Neutrophil (primary cell): Measurements from ENCODE around the gene FAM24B.
"Not testable (repeated sequence)": the region's sequence is repeated elsewhere in the genome, so short reads cannot be mapped to it uniquely, and the experiment has no call there.

Experiments
- H3K27ac ChIP-seq: fragments of 200-600 bp; sonication (generic); 2 replicates; pipeline ENCODE4 v1.5.1; 2016; ENCODE audit warnings: mild to moderate bottlenecking, moderate library complexity
- H3K27me3 ChIP-seq: fragments of 200-600 bp; sonication (generic); 2 replicates; pipeline ENCODE4 v1.6.0; 2016; ENCODE audit warnings: mild to moderate bottlenecking
- H3K36me3 ChIP-seq: fragments of 200-600 bp; sonication (generic); 2 replicates; pipeline ENCODE4 v1.5.1; 2017
- H3K4me1 ChIP-seq, 2 experiments: fragments of 200-600 bp in 1 of 2; sonication (generic) in 1 of 2; 1 replicate in 1 of 2; 2 replicates in 1 of 2; pipeline versions ENCODE4 v1.5.1 to v1.6.1; 2013 to 2016; ENCODE audit warnings: low read depth in 1 of 2, low read length in 1 of 2, mild to moderate bottlenecking in 1 of 2, moderate library complexity in 1 of 2; ENCODE audit not compliant: control insufficient read depth in 1 of 2, insufficient read depth in 1 of 2
- H3K4me3 ChIP-seq, 2 experiments: fragments of 200-600 bp in 1 of 2; sonication (generic) in 1 of 2; 1 replicate in 1 of 2; 2 replicates in 1 of 2; pipeline ENCODE4 v1.5.1; 2013 to 2016; ENCODE audit warnings: low read depth in 1 of 2, low read length in 1 of 2, mild to moderate bottlenecking in 1 of 2, moderate library complexity in 1 of 2
- H3K9me3 ChIP-seq: fragments of 200-600 bp; sonication (generic); 2 replicates; pipeline ENCODE4 v1.5.1; 2016
- CTCF ChIP-seq: fragments of 200-600 bp; sonication (generic); IDR thresholded peaks from 2 replicates; pipeline ENCODE4 v1.5.1; 2016; ENCODE audit warnings: antibody characterized with exemption

Gene FAM24B

GRCh38 chr10:122876467-122876855, 2.9 kb downstream of the FAM24B start:
- TF ChIP-seq CTCF, result no peak
- H3K9me3 ChIP-seq, result no peaks in the 10 kb centered on the region
- H3K27ac ChIP-seq, result no peak overlapping the region
- no peak overlapping the region for H3K4me3 ChIP-seq
- H3K4me1 ChIP-seq, result peaks cover 7 to 9% of the 10 kb centered on the region in 2 experiments
- H3K27me3 ChIP-seq, result peaks cover 29% of the 10 kb centered on the region
- no peaks in the 10 kb centered on the region for H3K36me3 ChIP-seq

GRCh38 chr10:122875843-122876466, 3.4 kb downstream of the FAM24B start:
- Histone ChIP-seq H3K9me3 (no peaks in the 10 kb centered on the region), H3K27ac (no peak overlapping the region), H3K4me1 (peaks cover 7 to 9% of the 10 kb centered on the region in 2 experiments), H3K36me3 (no peaks in the 10 kb centered on the region), H3K27me3 (peaks cover 24% of the 10 kb centered on the region), H3K4me3 (no peak overlapping the region)
- TF ChIP-seq CTCF, result no peak

GRCh38 chr10:122871947-122872346, 7.4 kb downstream of the FAM24B start:
- H3K9me3 ChIP-seq, H3K27ac ChIP-seq, H3K36me3 ChIP-seq, H3K4me1 ChIP-seq, H3K4me3 ChIP-seq, H3K27me3 ChIP-seq: not testable (repeated sequence)

GRCh38 chr10:122868768-122869167, 10.6 kb downstream of the FAM24B start:
- H3K27ac ChIP-seq, H3K27me3 ChIP-seq, H3K4me1 ChIP-seq, H3K9me3 ChIP-seq, H3K4me3 ChIP-seq, H3K36me3 ChIP-seq: not testable (repeated sequence)

- not testable (repeated sequence) for H3K9me3 ChIP-seq, H3K4me3 ChIP-seq, H3K27ac ChIP-seq, H3K4me1 ChIP-seq, H3K36me3 ChIP-seq, H3K27me3 ChIP-seq
Measured at GRCh38 chr10:122866757-122867482, 12.5 kb downstream of the FAM24B start.

- no peak for TF ChIP-seq CTCF
- Histone ChIP-seq H3K27ac (no peak overlapping the region), H3K4me1 (no peaks in the 10 kb centered on the region), H3K4me3 (no peak overlapping the region), H3K9me3 (no peaks in the 10 kb centered on the region), H3K36me3 (no peaks in the 10 kb centered on the region), H3K27me3 (no peaks in the 10 kb centered on the region)
Measured at GRCh38 chr10:122864901-122865300, 14.5 kb downstream of the FAM24B start.

- no peak overlapping the region for H3K27ac ChIP-seq
- H3K4me3 ChIP-seq, result no peak overlapping the region
- no peaks in the 10 kb centered on the region for H3K4me1 ChIP-seq
- no peaks in the 10 kb centered on the region for H3K27me3 ChIP-seq
- H3K9me3 ChIP-seq, result no peaks in the 10 kb centered on the region
- no peaks in the 10 kb centered on the region for H3K36me3 ChIP-seq
- TF ChIP-seq CTCF, result no peak
Measured at GRCh38 chr10:122864194-122864592, 15.2 kb downstream of the FAM24B start.
